Keratinocyte (primary cell): Measurements from ENCODE around the gene MEG3. TPM values are rescaled to one million over a fixed set of nuclear protein-coding genes. Genes with fewer than 3 reads are reported as not detected.

Experiments used
- DNase-seq: peaks from one replicate; pipeline ENCODE4 v3.0.0-alpha.2; 2011; ENCODE audit warnings: low read depth, missing footprints, low spot score
- FAIRE-seq: peaks from 2 replicates; lab custom pipeline; 2011; peaks lifted over from hg19 to GRCh38; lab: Jason Lieb, UNC
- H2AFZ ChIP-seq: 2 replicates; pipeline ENCODE4 v1.6.0; 2012; ENCODE audit warnings: low read length, control low read depth, inconsistent platforms; ENCODE audit not compliant: control insufficient read depth
- H3K27ac ChIP-seq: 2 replicates; pipeline ENCODE4 v1.5.1; 2011; ENCODE audit warnings: low read length; ENCODE audit not compliant: control insufficient read depth, insufficient read depth
- H3K27me3 ChIP-seq: 3 replicates; pipeline ENCODE4 v1.6.0; 2011; ENCODE audit warnings: low read length; ENCODE audit not compliant: control insufficient read depth, insufficient read depth; ENCODE audit errors: extremely low read depth
- H3K36me3 ChIP-seq, 2 experiments: 2 replicates in 1 of 2; 3 replicates in 1 of 2; pipeline ENCODE4 v1.5.1; 2011; ENCODE audit warnings: low read length in 2 of 2, mild to moderate bottlenecking in 1 of 2; ENCODE audit not compliant: control insufficient read depth in 2 of 2, insufficient read depth in 2 of 2; ENCODE audit errors: extremely low read depth in 1 of 2
- H3K4me1 ChIP-seq: 3 replicates; pipeline ENCODE4 v1.5.1; 2011; ENCODE audit warnings: low read length; ENCODE audit not compliant: control insufficient read depth, insufficient read depth; ENCODE audit errors: extremely low read depth
- H3K4me2 ChIP-seq: 3 replicates; pipeline ENCODE4 v1.6.0; 2011; ENCODE audit warnings: low read depth, low read length; ENCODE audit not compliant: control insufficient read depth, insufficient read depth; ENCODE audit errors: extremely low read depth
- H3K4me3 ChIP-seq, 3 experiments: fragments of 200-600 bp in 1 of 3; sonication (generic) in 1 of 3; 2 replicates in 2 of 3; 3 replicates in 1 of 3; pipeline ENCODE4 v1.5.1; 2011 to 2016; ENCODE audit warnings: low read length in 3 of 3, mild to moderate bottlenecking in 3 of 3, control low read depth in 2 of 3, inconsistent platforms in 1 of 3, low read depth in 1 of 3, mixed read lengths in 1 of 3, mixed run types in 1 of 3, moderate library complexity in 1 of 3; ENCODE audit not compliant: control insufficient read depth in 2 of 3, insufficient read depth in 2 of 3; ENCODE audit errors: extremely low read depth in 1 of 3
- H3K79me2 ChIP-seq: 2 replicates; pipeline ENCODE4 v1.6.0; 2012; ENCODE audit warnings: low read length; ENCODE audit not compliant: control insufficient read depth, insufficient read depth
- H3K9ac ChIP-seq: 3 replicates; pipeline ENCODE4 v1.6.0; 2011; ENCODE audit warnings: low read length; ENCODE audit not compliant: control insufficient read depth, insufficient read depth; ENCODE audit errors: extremely low read depth
- H3K9me1 ChIP-seq: 3 replicates; pipeline ENCODE4 v1.6.0; 2011; ENCODE audit warnings: low read length; ENCODE audit not compliant: control insufficient read depth, insufficient read depth; ENCODE audit errors: extremely low read depth
- H3K9me3 ChIP-seq: 2 replicates; pipeline ENCODE4 v1.5.1; 2012; ENCODE audit warnings: low read depth, low read length; ENCODE audit not compliant: control insufficient read depth
- H4K20me1 ChIP-seq: 3 replicates; pipeline ENCODE4 v1.6.0; 2011; ENCODE audit warnings: low read length; ENCODE audit not compliant: control insufficient read depth, insufficient read depth; ENCODE audit errors: extremely low read depth
- CTCF ChIP-seq, 3 experiments: IDR thresholded peaks in 1 of 3; conservative IDR thresholded peaks in 1 of 3; optimal IDR thresholded peaks in 1 of 3; 2 replicates in 2 of 3; 3 replicates in 1 of 3; pipeline versions ENCODE3 to v1.5.1; 2011; ENCODE audit warnings: low read length in 3 of 3, mild to moderate bottlenecking in 3 of 3, moderate library complexity in 2 of 3, control low read depth in 1 of 3, inconsistent platforms in 1 of 3; ENCODE audit not compliant: insufficient read depth in 2 of 3; ENCODE audit errors: extremely low read depth in 1 of 3
- EZH2 ChIP-seq: IDR thresholded peaks from one replicate; pipeline ENCODE4 v1.6.1; 2012; ENCODE audit warnings: inconsistent platforms, mild to moderate bottlenecking, low read length, moderate library complexity
- dilution Hi-C: fragments of 300-500 bp; cut with MboI; formaldehyde crosslinking; loops from one replicate; pipeline ENCODE4 v1.7.0; 2020; ENCODE audit warnings: low sequenced_read_pairs; ENCODE audit not compliant: extremely low pct_ligation_motif_present
- polyA plus RNA-seq, 5 experiments: library from polyadenylated mRNA; depleted of rRNA in 3 of 5; stranded (reverse) in 3 of 5; stranded (forward) in 1 of 5; unstranded in 1 of 5; fragments of >200 nt; gene quantifications; 1 replicate in 1 of 5; 2 replicates in 3 of 5; 3 replicates in 1 of 5; pipeline versions ENCODE4 v1.2.1 to v1.2.3, GENCODE V29; 2011 to 2012; ENCODE audit warnings: missing spikeins in 2 of 5, low read depth in 1 of 5, low replicate concordance in 1 of 5

Gene MEG3
- polyA plus RNA-seq, 1 donor (not counting 4 experiments of a cell fraction or from before 2014, with no cell fraction given): 5.6 TPM

GRCh38 chr14:100777366-100777817 lies 48.5 kb upstream of the MEG3 start:
- Histone ChIP-seq H3K4me3 (no peak overlapping the region), H3K79me2 (no peaks in the 10 kb centered on the region), H3K27me3 (peaks cover 57% of the 10 kb centered on the region), H2AFZ (no peak overlapping the region), H3K9ac (no peak overlapping the region), H3K9me1 (no peaks in the 10 kb centered on the region), H3K4me2 (no peak overlapping the region), H3K9me3 (no peaks in the 10 kb centered on the region), H3K36me3 (no peaks in the 10 kb centered on the region), H4K20me1 (no peaks in the 10 kb centered on the region), H3K4me1 (no peaks in the 10 kb centered on the region), H3K27ac (no peak overlapping the region)
- no peak for TF ChIP-seq EZH2
- no peak for TF ChIP-seq CTCF (optimal IDR thresholded peaks at IDR 0.05 in 1 of 3, IDR thresholded peaks at IDR 0.05 in 1 of 3, conservative IDR thresholded peaks at IDR 0.05 in 1 of 3; ENCODE audit: extremely low read depth in 1 of 3, insufficient read depth in 2 of 3, low read length in 3 of 3)
- dilution Hi-C loops: no loop called here
- FAIRE-seq (no peak), DNase-seq (no peak)

- Histone ChIP-seq H3K36me3 (no peaks in the 10 kb centered on the region), H3K4me2 (no peak overlapping the region), H3K9me1 (no peaks in the 10 kb centered on the region), H3K4me1 (no peaks in the 10 kb centered on the region), H3K9ac (no peak overlapping the region), H3K4me3 (no peak overlapping the region), H3K9me3 (no peaks in the 10 kb centered on the region), H3K27me3 (peaks cover 52% of the 10 kb centered on the region), H3K27ac (no peak overlapping the region), H2AFZ (no peak overlapping the region), H4K20me1 (peaks cover 2% of the 10 kb centered on the region), H3K79me2 (no peaks in the 10 kb centered on the region)
- TF ChIP-seq EZH2 (no peak), CTCF (optimal IDR thresholded peaks at IDR 0.05 in 1 of 3, IDR thresholded peaks at IDR 0.05 in 1 of 3, conservative IDR thresholded peaks at IDR 0.05 in 1 of 3; ENCODE audit: extremely low read depth in 1 of 3, insufficient read depth in 2 of 3, low read length in 3 of 3) (no peak)
- FAIRE-seq: no peak
- DNase-seq: no peak
- dilution Hi-C loops: no loop called here
These were observed 47.9 kb upstream of the MEG3 start for GRCh38 chr14:100777818-100778525.
